GM12872 (cell line): ENCODE data around the gene UBE4B.

Experiments used
- TF ChIP-seq, protein P1 (sequence below): IDR thresholded peaks from 3 replicates; pipeline ENCODE4 v1.5.1; 2011; ENCODE audit warnings: low read depth, mild to moderate bottlenecking, low read length, moderate library complexity; ENCODE audit not compliant: insufficient read depth

Gene UBE4B

DNA sequence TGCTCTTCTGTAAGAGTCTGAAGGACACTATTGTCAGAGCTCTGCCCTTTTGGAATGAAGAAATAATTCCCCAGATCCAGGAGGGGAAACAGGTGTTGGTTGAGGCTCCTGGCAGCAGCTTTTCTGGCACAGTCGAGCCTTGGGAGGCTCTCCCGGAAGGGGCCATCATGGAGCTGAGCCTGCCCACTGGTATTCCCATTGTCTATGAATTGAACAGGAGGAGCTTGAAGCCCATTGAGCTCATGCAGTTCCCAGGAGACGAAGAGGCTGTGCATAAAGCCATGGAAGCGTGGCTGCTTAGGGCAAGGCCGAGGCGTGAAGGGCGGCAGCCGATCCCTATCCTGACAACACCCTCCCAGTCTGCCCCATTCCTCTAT, 26.6 kb downstream of the UBE4B start:
- TF ChIP-seq, protein P1, sequence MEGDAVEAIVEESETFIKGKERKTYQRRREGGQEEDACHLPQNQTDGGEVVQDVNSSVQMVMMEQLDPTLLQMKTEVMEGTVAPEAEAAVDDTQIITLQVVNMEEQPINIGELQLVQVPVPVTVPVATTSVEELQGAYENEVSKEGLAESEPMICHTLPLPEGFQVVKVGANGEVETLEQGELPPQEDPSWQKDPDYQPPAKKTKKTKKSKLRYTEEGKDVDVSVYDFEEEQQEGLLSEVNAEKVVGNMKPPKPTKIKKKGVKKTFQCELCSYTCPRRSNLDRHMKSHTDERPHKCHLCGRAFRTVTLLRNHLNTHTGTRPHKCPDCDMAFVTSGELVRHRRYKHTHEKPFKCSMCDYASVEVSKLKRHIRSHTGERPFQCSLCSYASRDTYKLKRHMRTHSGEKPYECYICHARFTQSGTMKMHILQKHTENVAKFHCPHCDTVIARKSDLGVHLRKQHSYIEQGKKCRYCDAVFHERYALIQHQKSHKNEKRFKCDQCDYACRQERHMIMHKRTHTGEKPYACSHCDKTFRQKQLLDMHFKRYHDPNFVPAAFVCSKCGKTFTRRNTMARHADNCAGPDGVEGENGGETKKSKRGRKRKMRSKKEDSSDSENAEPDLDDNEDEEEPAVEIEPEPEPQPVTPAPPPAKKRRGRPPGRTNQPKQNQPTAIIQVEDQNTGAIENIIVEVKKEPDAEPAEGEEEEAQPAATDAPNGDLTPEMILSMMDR: no peak

DNA sequence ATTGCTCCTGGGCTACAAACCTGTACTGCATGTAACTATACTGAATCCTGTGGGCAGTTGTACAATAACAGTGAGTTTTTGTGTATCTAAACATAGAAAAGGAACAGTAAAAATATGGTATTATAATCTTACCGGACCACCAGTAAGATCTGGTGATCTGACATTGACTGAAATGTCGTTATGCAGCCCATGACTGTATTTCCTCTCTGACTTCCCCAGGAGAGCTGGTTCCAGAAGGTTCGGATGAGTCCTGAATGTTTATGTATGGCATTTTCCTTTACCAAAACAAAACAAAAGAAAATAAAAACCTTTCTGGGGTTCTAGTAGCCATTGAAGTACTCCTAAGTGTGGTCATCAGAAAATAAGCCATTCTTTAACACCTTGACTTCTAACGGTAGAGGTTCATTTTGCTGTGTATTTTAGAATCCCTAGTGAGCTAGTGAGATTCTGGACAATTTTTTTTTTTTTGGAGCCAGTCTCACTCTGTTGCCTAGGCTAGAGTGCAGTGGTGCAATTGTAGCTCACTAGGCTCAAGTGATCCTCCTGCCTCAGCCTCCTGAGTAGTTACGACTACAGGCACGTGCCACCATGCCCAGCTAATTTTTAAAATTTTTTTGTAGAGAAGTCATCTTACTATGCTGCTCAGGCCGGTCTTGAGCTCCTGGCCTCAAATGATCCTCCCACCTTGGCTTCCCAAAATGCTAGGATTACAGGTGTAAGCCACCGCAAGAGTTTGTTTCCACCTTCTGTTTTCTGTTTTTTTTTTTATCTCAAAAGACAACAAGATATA, 27.7 kb downstream of the UBE4B start:
- TF ChIP-seq, protein P1: no peak

DNA sequence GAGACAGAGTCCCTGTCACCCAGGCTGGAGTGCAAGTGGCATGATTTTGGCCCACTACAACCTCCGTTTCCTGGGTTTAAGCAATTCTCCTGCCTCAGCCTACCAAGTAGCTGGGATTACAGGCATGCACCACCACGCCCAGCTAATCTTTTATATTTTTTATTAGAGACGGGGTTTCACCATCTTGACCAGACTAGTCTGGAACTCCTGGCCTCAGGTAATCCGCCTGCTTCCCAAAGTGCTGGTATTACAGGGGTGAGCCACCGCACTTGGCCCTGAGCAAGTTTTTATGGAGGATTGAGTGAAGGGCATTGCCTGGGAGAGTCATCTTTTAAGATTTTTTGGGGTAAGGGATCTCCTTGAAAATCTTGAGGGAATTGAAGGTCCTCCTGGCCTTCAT, 28.5 kb downstream of the UBE4B start:
- TF ChIP-seq, protein P1: no peak

DNA sequence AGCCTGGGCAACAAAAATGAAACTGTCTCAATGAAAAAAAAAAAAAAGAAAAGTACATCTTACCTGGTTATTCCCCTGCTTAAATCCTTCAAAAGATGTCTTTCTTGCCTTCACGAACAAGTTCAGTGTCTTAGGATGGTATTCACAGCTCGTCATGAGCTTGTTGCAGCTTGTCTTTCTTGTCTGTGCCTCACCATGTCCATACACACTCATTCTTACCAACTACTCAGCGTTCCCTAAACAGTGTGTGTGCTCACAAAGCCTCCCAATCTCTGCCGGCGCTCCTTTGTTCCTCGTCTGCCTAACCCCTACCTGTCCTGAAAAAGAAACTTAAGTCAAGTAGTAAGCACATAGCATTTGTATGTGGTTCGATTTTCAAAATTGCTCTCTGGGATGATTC, 31.1 kb downstream of the UBE4B start:
- TF ChIP-seq, protein P1: no peak

DNA sequence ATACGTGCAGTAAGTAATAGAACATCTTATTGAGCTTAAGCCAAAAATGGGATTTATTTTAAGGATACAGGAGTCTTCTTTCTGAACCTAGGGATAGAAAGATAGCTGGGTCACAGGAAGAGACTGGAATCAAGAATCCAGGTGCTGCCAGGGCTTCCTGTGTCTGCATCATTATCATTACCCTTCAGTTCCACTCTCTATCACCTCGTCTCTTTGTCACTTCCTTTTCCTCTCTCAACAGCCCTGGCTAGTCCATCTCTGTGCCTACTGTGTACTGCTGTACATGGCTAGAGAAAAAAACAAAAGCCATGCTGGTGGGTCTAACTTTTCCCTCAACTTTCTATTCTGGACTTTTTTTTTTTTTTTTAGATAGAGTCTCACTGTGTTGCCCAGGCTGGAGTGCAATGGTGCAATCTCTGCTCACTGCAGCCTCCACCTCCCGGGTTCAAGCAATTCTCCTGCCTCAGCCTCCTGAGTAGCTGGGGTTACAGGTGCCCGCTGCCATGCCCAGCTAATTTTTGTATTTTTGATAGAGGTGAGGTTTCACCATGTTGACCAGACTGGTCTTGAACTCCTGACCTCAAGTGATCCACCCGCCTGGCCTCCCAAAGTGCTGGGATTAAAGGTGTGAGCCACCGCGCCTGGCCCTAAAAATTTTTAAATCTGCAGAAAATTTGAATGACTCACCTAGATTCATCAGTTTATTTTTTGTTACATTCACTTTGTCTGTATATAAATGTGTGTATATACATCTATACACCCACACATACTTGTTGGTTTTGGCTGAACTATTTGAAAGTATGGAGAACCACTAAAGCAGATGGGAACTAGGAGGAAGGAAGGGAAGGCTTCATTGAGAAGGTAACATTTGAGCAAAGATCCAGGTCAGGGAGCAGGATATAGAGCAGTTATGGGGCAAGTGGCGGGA, 31.9 kb downstream of the UBE4B start:
- TF ChIP-seq, protein P1: no peak

DNA sequence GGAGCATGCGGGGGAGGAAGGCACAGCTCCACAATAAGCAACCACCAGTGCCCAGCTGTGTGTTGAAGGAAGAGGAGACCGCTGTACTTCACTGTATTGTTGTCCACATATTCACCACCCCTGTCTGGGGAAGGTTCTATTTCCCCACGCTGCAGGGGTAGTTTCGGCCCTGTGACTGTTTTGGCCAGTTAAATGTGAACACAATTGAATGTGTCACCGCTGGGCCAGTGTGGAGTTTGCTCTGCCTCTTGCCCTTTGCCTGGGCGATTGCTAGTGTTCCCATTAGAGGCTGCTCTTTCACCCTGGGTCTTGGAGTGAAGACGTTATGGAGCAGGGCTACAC, 32.6 kb downstream of the UBE4B start:
- TF ChIP-seq, protein P1: no peak

DNA sequence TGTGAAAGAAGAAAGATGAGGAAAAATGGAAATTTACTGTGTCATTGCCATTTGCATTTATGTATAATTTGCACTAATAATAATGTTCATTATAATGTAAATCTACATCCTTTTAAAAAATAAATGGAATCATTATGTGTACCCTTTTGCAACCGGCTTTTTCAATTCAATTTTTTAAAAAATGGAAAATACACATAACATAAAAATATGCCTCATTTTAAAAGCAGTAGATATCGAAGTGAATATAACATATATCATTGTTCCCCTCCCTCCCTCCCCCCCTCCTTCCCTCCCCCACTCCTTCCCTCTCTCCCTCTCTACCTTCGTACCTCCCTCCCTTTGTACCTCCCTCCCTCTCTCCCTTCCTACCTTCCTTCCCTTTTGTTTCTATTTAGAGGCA, 33.0 kb downstream of the UBE4B start:
- TF ChIP-seq, protein P1: no peak
